ENCODE data around the gene IVNS1ABP. TPM values are rescaled to one million over a fixed set of nuclear protein-coding genes. Genes with fewer than 3 reads are reported as not detected.

Gene IVNS1ABP
- total and polyA plus RNA-seq, 2 experiments from 2014 or later = 73.5 to 162 TPM

GRCh38 chr1:185263780-185264179, 53.3 kb downstream of the IVNS1ABP start:
- Histone ChIP-seq H3K79me2 (replicated peaks; ENCODE audit: insufficient read depth) (no peaks in the 10 kb centered on the region), H3K9me2 (ENCODE audit: insufficient read depth) (no peaks in the 10 kb centered on the region), H3F3A (replicated peaks; ENCODE audit: low read depth) (no peaks in the 10 kb centered on the region), H3K27me3 (ENCODE audit: insufficient read depth) (no peaks in the 10 kb centered on the region), H3K36me3 (ENCODE audit: insufficient read depth) (no peaks in the 10 kb centered on the region), H3K4me1 (ENCODE audit: insufficient read depth) (no peaks in the 10 kb centered on the region), H4K20me1 (replicated peaks; ENCODE audit: insufficient read depth) (no peaks in the 10 kb centered on the region), H2AFZ (no peak overlapping the region), H3K27ac (ENCODE audit: low read depth) (no peak overlapping the region), H3K4me3 (no peak overlapping the region), H3K4me2 (no peak overlapping the region)
- Mint-ChIP-seq H3K4me1 (no peaks in the 10 kb centered on the region), H3K9me3 (no peaks in the 10 kb centered on the region), H3K27ac (no peak overlapping the region), H3K27me3 (ENCODE audit: insufficient read depth, low read depth, poor library complexity) (no peaks in the 10 kb centered on the region), H3K36me3 (ENCODE audit: low read depth) (no peaks in the 10 kb centered on the region), H3K4me3 (no peak overlapping the region)
- TF ChIP-seq STAT1 (IDR thresholded peaks at IDR 0.05; ENCODE audit: unreplicated experiment) = no peak
- DNase-seq (ENCODE audit: low spot score) (no peak), ATAC-seq (no peak)

DNA sequence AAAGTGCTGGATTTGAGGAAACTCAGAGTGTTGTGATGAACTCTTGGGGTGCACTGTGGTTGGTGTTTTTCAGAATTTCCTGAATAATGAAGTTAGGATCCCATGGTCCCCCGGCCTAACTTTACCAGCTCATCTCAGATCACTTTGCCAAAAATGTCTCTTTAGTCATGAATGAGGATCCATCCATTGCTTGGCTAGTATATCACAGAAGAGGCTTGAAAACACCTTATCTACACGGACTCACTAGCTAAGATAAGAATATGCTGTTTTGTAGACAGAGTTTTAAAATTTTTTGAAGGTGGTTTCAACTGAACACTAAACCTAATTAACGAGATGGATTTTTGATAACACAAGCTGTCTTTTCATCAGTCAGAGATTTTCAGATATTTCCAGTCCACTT, 53.8 kb downstream of the IVNS1ABP start:
- no peak for ATAC-seq
- Mint-ChIP-seq H3K27me3 (ENCODE audit: insufficient read depth, low read depth, poor library complexity) (no peaks in the 10 kb centered on the region), H3K4me1 (no peaks in the 10 kb centered on the region), H3K4me3 (no peak overlapping the region), H3K27ac (no peak overlapping the region), H3K9me3 (no peaks in the 10 kb centered on the region), H3K36me3 (ENCODE audit: low read depth) (no peaks in the 10 kb centered on the region)
- no peaks in the 10 kb centered on the region for H3K4me1 ChIP-seq (ENCODE audit: insufficient read depth)
- H3K9me2 ChIP-seq (ENCODE audit: insufficient read depth) = no peaks in the 10 kb centered on the region
- H3K27ac ChIP-seq (ENCODE audit: low read depth) = no peak overlapping the region
- H2AFZ ChIP-seq = no peak overlapping the region
- TF ChIP-seq REST (IDR thresholded peaks at IDR 0.05; ENCODE audit: unreplicated experiment) = no peak
- no peak for TF ChIP-seq CREB1 (CRISPR knock-in tag; IDR thresholded peaks at IDR 0.05; ENCODE audit: low read depth)
- TF ChIP-seq ZNF114 (CRISPR knock-in tag; IDR thresholded peaks at IDR 0.05) = no peak
- no peak for TF ChIP-seq NANOG (IDR thresholded peaks at IDR 0.05; ENCODE audit: borderline replicate concordance)
- no peak for TF ChIP-seq ZNF331 (CRISPR knock-in tag; IDR thresholded peaks at IDR 0.05; ENCODE audit: low read depth)
- TF ChIP-seq EZH2 (IDR thresholded peaks at IDR 0.05; ENCODE audit: low read depth, unreplicated experiment) = no peak
- no peak for TF ChIP-seq POLR2AphosphoS5 (IDR thresholded peaks at IDR 0.05; ENCODE audit: low read depth)
- no peak for TF ChIP-seq ZNF462 (CRISPR knock-in tag; IDR thresholded peaks at IDR 0.05)
- no peaks in the 10 kb centered on the region for H4K20me1 ChIP-seq (replicated peaks; ENCODE audit: insufficient read depth)
- H3K27me3 ChIP-seq (ENCODE audit: insufficient read depth) = no peaks in the 10 kb centered on the region
- H3K4me2 ChIP-seq = no peak overlapping the region
- no peaks in the 10 kb centered on the region for H3K79me2 ChIP-seq (replicated peaks; ENCODE audit: insufficient read depth)
- H3K4me3 ChIP-seq = no peak overlapping the region
- no peak for DNase-seq (ENCODE audit: low spot score)
- no peaks in the 10 kb centered on the region for H3F3A ChIP-seq (replicated peaks; ENCODE audit: low read depth)
- no peaks in the 10 kb centered on the region for H3K36me3 ChIP-seq (ENCODE audit: insufficient read depth)
